Body of pancreas (tissue), 4 donors: ENCODE data around the gene AGTR1.

Experiments
- POLR2A ChIP-seq, 3 donors: fragments of 450-650 bp; IDR thresholded peaks; one replicate each; pipeline ENCODE4 v1.6.1; 2016; ENCODE audit warnings: antibody characterized with exemption in 3 of 3, mild to moderate bottlenecking in 2 of 3
- TF ChIP-seq, protein P1 (sequence below), 7 experiments: fragments of 450-650 bp in 4 of 7; fragments of 200-600 bp in 3 of 7; sonication (generic) in 3 of 7; IDR thresholded peaks; one replicate each; pipeline ENCODE4 v1.5.1; 2016 to 2019; ENCODE audit warnings: antibody characterized with exemption in 7 of 7

DNA sequence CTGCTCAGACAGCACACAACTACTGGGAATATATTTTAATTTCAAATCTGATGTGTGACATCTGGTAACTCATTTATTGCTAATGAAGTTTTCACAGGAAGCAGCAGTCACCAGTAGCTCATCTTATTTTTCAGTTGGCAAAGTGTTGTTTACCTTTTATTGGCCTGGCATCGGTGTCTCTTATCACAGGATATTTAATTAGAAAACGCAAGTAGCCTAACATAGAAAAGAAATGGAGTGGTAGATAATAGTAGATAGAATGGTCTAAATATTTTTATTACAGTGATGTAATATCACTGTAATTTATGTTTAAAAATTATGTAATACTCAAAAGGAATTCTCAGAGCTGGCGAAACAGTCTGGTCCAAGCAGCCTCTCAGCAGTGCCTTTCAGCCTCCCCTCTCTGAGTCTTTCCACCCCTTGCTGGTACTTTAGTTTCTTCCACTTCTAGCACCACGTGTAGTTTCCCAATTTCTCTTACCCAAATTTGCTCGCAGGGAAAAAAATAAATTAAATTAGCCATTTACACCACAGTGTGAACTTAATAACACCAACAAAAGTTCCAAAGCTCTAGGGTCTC is 31.9 kb downstream of the AGTR1 start:
- TF ChIP-seq POLR2A (IDR thresholded peaks at IDR 0.05), result no peak
- TF ChIP-seq, protein P1, sequence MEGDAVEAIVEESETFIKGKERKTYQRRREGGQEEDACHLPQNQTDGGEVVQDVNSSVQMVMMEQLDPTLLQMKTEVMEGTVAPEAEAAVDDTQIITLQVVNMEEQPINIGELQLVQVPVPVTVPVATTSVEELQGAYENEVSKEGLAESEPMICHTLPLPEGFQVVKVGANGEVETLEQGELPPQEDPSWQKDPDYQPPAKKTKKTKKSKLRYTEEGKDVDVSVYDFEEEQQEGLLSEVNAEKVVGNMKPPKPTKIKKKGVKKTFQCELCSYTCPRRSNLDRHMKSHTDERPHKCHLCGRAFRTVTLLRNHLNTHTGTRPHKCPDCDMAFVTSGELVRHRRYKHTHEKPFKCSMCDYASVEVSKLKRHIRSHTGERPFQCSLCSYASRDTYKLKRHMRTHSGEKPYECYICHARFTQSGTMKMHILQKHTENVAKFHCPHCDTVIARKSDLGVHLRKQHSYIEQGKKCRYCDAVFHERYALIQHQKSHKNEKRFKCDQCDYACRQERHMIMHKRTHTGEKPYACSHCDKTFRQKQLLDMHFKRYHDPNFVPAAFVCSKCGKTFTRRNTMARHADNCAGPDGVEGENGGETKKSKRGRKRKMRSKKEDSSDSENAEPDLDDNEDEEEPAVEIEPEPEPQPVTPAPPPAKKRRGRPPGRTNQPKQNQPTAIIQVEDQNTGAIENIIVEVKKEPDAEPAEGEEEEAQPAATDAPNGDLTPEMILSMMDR (IDR thresholded peaks at IDR 0.05), result no peak
